Kidney epithelial cell (primary cell): ENCODE data around the gene INO80. TPM values are rescaled to one million over a fixed set of nuclear protein-coding genes. Genes with fewer than 3 reads are reported as not detected.

ENCODE experiments used
- DNase-seq: peaks from one replicate; pipeline ENCODE4 v3.0.0-alpha.2; 2010; ENCODE audit warnings: low read depth
- H3K27me3 ChIP-seq: 2 replicates; pipeline ENCODE4 v1.6.0; 2011; ENCODE audit warnings: low read length; ENCODE audit not compliant: control insufficient read depth, insufficient read depth
- H3K36me3 ChIP-seq: 2 replicates; pipeline ENCODE4 v1.5.1; 2011; ENCODE audit warnings: low read length; ENCODE audit not compliant: control insufficient read depth, insufficient read depth
- H3K4me3 ChIP-seq: 2 replicates; pipeline ENCODE4 v1.5.1; 2011; ENCODE audit warnings: low read depth, mild to moderate bottlenecking, control low read depth, low read length
- total RNA-seq: library from RNA; depleted of rRNA; stranded (reverse); fragments of >200 nt; gene quantifications from 2 replicates; pipeline ENCODE4 v1.2.3, GENCODE V29; 2015
- TF ChIP-seq, protein P1 (sequence below): IDR thresholded peaks from 2 replicates; pipeline ENCODE4 v1.5.1; 2011; ENCODE audit warnings: mild to moderate bottlenecking, moderate library complexity, low read length, control low read depth, inconsistent platforms; ENCODE audit not compliant: insufficient read depth, poor library complexity, severe bottlenecking

INO80 gene
- total RNA-seq, 1 donor from 2014 or later = 26.7 TPM

DNA sequence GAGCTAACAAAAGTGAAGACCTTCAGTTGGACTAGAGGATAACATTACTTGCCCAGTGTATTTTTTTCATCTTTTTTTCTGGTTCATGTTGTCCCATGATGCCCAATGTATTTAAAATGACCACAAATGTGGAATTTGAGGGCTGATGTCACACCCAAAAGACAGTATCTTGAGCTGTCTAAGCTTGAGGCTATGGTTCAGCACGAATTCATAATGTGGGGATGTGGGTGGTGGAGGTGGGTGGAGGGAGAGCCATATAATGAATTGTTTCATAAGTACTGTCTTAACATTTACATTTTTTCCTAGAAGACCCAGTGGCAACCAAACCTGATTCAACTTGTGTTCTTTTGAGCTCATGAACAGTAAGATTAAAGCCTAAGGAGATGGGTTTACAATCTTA, 125.3 kb downstream of the INO80 start:
- no peak for DNase-seq
- H3K27me3 ChIP-seq = no peaks in the 10 kb centered on the region
- TF ChIP-seq, protein P1, sequence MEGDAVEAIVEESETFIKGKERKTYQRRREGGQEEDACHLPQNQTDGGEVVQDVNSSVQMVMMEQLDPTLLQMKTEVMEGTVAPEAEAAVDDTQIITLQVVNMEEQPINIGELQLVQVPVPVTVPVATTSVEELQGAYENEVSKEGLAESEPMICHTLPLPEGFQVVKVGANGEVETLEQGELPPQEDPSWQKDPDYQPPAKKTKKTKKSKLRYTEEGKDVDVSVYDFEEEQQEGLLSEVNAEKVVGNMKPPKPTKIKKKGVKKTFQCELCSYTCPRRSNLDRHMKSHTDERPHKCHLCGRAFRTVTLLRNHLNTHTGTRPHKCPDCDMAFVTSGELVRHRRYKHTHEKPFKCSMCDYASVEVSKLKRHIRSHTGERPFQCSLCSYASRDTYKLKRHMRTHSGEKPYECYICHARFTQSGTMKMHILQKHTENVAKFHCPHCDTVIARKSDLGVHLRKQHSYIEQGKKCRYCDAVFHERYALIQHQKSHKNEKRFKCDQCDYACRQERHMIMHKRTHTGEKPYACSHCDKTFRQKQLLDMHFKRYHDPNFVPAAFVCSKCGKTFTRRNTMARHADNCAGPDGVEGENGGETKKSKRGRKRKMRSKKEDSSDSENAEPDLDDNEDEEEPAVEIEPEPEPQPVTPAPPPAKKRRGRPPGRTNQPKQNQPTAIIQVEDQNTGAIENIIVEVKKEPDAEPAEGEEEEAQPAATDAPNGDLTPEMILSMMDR = no peak
- no peak overlapping the region for H3K4me3 ChIP-seq
- H3K36me3 ChIP-seq = no peaks in the 10 kb centered on the region

DNA sequence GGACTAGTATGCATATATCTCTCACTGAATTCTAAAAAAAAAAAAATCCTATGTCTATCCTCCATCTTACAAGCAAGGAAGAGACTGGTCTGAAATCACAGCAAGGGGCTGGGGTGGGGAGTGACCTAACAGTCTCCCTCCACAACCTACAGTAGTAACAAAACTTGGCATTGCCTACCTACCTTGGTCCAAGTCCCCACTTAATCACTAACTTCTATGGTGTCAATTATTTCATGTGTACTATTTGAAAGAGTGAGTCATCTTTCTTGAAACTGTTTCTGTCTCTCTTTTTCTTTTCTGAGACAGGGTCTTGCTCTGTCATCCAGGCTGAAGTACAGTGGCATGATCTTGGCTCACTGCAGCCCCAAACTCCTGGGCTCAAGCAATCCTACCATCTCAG, 126.0 kb downstream of the INO80 start:
- TF ChIP-seq, protein P1 = no peak
- H3K36me3 ChIP-seq = no peaks in the 10 kb centered on the region
- no peak overlapping the region for H3K4me3 ChIP-seq
- DNase-seq = no peak
- no peaks in the 10 kb centered on the region for H3K27me3 ChIP-seq

DNA sequence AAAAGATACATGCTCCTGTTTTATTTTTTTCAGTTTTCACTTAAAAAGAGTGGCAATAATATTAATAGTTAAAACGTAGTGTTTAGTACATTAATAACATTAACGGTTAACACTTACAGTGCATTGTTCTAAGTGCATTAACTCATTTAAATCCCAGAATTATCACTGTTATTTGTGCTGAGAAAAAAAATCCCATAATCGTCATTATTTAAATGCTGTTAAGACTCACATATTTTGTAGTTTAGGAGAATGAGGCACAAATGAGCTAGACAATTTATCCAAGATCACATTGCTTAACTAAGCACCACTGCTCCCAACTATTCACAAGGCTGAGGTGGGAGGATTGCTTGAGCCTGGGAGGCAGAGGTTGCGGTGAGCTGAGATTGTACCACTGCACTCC, 127.9 kb downstream of the INO80 start:
- Histone ChIP-seq H3K36me3 (peaks cover 1% of the 10 kb centered on the region), H3K4me3 (no peak overlapping the region), H3K27me3 (no peaks in the 10 kb centered on the region)
- DNase-seq = no peak
- TF ChIP-seq, protein P1 = no peak

DNA sequence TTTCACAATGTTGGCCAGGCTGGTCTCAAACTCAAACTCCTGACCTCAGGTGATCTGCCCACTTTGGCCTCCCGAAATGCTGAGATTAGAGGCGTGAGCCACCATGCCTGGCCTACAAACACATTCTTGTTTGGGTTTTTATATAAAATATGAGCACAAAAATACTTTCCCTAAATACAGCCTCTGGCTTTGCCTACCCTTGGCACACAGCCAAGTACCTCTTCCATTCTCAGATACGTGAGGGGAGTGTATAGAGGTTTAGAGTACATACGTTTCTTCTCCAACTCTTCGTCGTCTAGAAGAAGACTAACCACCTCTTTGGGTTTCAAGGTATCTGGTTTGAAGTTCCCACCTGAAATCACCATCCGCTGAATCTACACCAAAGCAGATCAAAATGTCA, 129.3 kb downstream of the INO80 start:
- no peak for DNase-seq
- Histone ChIP-seq H3K4me3 (no peak overlapping the region), H3K36me3 (peaks cover 1% of the 10 kb centered on the region), H3K27me3 (no peaks in the 10 kb centered on the region)
- TF ChIP-seq, protein P1 = no peak

DNA sequence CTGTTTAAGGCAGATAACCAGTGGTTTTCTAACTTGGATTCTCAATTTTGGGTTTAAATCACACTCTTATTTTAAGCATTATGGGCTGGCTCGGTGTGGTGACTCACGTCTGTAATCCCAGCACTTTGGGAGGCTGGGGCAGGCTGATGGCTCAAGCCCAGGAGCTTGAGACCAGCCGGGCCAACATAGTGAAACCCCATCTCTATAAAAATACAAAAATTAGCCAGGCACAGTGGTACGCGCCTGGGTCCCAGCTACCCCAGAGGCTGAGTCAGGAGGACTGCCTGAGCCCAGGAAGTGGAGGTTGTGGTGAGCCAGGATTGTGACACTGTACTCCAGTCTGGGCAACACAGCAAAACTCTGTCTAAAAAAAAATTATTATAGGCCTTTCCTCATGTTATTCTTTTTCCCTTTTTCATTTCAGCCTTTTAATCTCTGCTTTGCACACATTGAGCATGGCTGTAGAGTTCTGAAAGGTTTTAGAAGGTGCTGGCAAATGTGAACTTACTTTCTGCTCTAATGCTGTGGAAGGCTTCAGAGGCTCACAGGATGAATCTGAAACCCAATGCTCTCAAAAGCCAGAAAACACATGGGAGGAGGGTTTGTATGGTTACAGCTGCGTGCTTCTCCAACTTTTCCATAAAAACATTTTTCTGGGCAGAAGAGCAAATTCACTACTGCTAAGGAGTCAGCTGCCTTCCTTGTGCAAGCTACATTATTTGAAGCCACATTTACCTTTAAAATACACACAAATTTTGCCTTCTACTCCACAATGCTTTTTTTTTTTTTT, 130.3 kb downstream of the INO80 start:
- no peak for DNase-seq
- TF ChIP-seq, protein P1 = no peak
- no peak overlapping the region for H3K4me3 ChIP-seq
- H3K27me3 ChIP-seq = no peaks in the 10 kb centered on the region
- H3K36me3 ChIP-seq = peaks cover 1% of the 10 kb centered on the region

DNA sequence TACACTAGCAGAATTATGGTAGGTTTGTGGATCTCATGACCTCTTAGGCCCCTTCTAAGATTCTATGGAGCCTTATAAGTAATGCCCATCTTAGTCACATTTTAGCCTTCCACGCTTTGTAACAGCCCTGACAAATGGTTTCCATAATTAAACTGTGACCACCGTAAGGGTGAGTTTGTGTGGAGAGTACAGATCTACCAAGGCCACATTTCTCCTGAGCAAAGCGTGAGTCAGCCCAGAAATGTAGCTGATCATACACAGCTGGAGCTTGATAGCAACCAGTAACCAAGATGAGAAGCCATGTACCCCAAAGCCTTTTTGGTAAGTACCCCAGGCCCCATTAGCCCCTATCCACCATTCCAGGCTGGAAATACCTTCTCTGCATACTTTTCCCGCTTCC, 131.1 kb downstream of the INO80 start:
- H3K36me3 ChIP-seq = peaks cover 1% of the 10 kb centered on the region
- H3K4me3 ChIP-seq = no peak overlapping the region
- TF ChIP-seq, protein P1 = no peak
- no peaks in the 10 kb centered on the region for H3K27me3 ChIP-seq
- no peak for DNase-seq
